Astrocyte of the cerebellum (primary cell): ENCODE results near the gene GALNTL6.

Experiments used
- DNase-seq: peaks from one replicate; pipeline ENCODE4 v3.0.0-alpha.2; 2011; ENCODE audit warnings: low read depth
- H3K4me3 ChIP-seq: 2 replicates; pipeline ENCODE4 v1.5.1; 2011; ENCODE audit warnings: mild to moderate bottlenecking, low read depth, low read length, moderate library complexity
- CTCF ChIP-seq: IDR thresholded peaks from 2 replicates; pipeline ENCODE4 v1.5.1; 2012; ENCODE audit warnings: low read length, low read depth, moderate library complexity, mild to moderate bottlenecking; ENCODE audit errors: missing control alignments
- in situ Hi-C: cut with HindIII; loops from 2 replicates; pipeline ENCODE4 v1.10.0; 2017; ENCODE audit warnings: low sequenced_read_pairs

GALNTL6 gene

GRCh38 chr4:172986114-172986513, 1172.9 kb downstream of the GALNTL6 start:
- in situ Hi-C loops: no loop called here
- TF ChIP-seq CTCF: no peak
- H3K4me3 ChIP-seq: no peak overlapping the region
- DNase-seq: no peak

GRCh38 chr4:172989984-172990820, 1177.0 kb downstream of the GALNTL6 start:
- H3K4me3 ChIP-seq: no peak overlapping the region
- no peak for DNase-seq
- in situ Hi-C loops: no loop called here
- no peak for TF ChIP-seq CTCF

DNA sequence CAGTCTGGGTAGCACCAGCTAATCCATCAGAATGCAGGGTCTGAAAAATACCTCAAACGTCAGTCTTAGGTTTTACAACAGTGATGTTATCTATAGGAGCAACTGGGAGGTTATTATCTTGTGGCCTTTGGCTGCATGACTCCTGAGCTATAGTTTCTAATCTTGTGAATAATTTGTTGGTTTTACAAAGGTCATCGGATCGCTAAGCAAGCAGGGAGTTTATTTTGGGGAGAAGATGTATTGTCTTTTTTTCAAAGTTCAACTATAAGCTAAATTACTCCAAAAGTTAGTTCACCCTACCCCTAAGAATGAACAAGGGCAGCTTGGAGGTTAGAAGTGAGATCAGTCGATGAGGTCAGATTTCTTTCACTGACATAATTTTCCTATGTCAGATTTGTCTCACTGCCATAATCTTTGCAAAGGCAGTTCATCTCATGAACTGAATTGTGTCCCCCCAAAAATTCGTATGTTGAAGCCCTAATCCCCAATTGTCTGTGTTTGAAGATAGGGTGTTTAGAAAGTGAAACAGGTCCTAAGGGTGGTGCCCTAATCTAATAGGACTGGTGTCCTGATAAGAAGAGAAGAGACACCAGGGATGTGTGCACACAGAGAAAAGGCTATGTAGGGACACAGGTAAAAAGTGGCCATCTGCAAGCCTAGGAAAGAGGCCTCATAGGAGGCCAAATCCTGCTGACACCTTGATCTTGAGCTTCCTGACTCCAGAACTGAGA, 1179.6 kb downstream of the GALNTL6 start:
- no peak overlapping the region for H3K4me3 ChIP-seq
- no peak for DNase-seq
- TF ChIP-seq CTCF: no peak
- in situ Hi-C loops: no loop called here

- DNase-seq: peak; percentile 37
- in situ Hi-C loops: no loop called here
- TF ChIP-seq CTCF: no peak
- no peak overlapping the region for H3K4me3 ChIP-seq
Measured at GRCh38 chr4:172995161-172995560, 1182.0 kb downstream of the GALNTL6 start.

DNA sequence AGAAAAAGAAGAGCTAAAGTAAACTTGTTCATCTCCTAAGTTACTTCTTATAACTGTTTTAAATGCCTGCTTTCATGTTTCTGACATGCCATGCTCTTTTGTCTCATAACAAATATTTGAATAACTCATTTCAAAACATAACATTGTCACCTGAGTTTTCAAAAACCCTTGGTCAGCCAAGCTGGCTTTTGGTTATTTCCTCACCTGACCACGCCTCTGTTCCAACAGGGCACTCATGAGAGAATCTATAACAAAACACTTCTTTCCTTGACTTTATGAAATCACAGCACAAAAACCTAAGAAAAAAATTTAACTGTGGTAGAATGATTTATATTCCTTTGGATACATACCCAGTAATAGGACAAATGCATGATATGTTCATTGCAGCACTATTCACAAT, 1182.5 kb downstream of the GALNTL6 start:
- TF ChIP-seq CTCF: no peak
- in situ Hi-C loops: no loop called here
- DNase-seq: no peak
- H3K4me3 ChIP-seq: no peak overlapping the region

DNA sequence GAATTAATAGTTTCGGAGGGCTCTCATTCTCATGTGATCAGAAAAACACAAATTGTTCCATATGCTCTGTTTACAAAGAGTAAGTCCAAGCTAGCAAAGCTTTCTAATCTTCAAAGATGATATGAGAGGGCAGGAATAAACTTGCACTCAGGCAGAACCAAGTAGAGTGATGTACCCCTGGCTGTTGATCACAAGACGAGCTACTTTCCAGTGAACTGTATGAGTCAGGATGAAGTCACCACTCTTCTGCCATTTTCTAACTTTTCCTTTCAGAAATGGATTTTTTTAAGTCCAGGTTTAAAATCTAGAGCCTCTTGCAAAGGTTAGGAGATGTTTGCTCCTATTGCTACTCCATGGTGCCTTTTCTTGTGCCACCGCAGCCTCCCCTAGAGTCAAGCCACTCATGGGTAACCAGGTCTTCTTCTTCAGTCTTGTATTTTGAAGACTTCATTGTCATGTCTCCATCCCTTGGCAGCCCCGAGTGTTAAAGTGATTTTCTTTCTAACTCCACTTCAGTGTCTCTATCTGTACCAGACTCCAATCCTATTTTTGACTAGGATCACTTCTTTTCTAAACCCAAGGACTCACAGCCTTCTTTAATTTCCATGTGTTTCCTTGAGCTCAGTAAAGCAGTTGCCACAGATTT, 1183.5 kb downstream of the GALNTL6 start:
- in situ Hi-C loops: no loop called here
- TF ChIP-seq CTCF: no peak
- H3K4me3 ChIP-seq: no peak overlapping the region
- DNase-seq: peak; percentile 60
